GM18498 (cell line): Measurements from ENCODE around the gene CBARP.
"Not testable (repeated sequence)": the region's sequence is repeated elsewhere in the genome, so short reads cannot be mapped to it uniquely, and the experiment has no call there.

ENCODE experiments used
- ATAC-seq: cut with Tn5 transposase; IDR thresholded peaks from one replicate; pipeline ENCODE4 v1.9.1; 2021; ENCODE audit warnings: mild to moderate bottlenecking, moderate library complexity; ENCODE audit not compliant: unreplicated experiment

Gene CBARP

GRCh38 chr19:1214862-1215731 is 22.7 kb downstream of the CBARP start:
- ATAC-seq: no peak

GRCh38 chr19:1214299-1214861 is 23.4 kb downstream of the CBARP start:
- no peak for ATAC-seq

GRCh38 chr19:1213391-1214286 is 24.2 kb downstream of the CBARP start:
- no peak for ATAC-seq

GRCh38 chr19:1211494-1212234 is 26.1 kb downstream of the CBARP start:
- ATAC-seq: no peak

GRCh38 chr19:1210227-1210538 is 27.6 kb downstream of the CBARP start:
- ATAC-seq: no peak

GRCh38 chr19:1208830-1209229 is 29.0 kb downstream of the CBARP start:
- not testable (repeated sequence) for ATAC-seq

- ATAC-seq: no peak
These were observed 30.8 kb downstream of the CBARP start for GRCh38 chr19:1206864-1207450.

GRCh38 chr19:1206150-1206863 is 31.5 kb downstream of the CBARP start:
- ATAC-seq: no peak

- peak; percentile 89 for ATAC-seq
These were observed 32.4 kb downstream of the CBARP start, which contains the start of gene STK11 for GRCh38 chr19:1205114-1206099. STK11 (plus strand) TSS chr19:1205778; CDS start chr19:1206914, 1,136 bp downstream.

GRCh38 chr19:1200614-1201013 is 37.2 kb downstream of the CBARP start:
- not testable (repeated sequence) for ATAC-seq

- ATAC-seq: no peak
These were observed 38.3 kb downstream of the CBARP start for GRCh38 chr19:1199531-1199930.

GRCh38 chr19:1189419-1189818 is 48.4 kb downstream of the CBARP start:
- ATAC-seq: no peak

GRCh38 chr19:1183543-1184172 is 54.1 kb downstream of the CBARP start:
- no peak for ATAC-seq

- ATAC-seq: no peak
These were observed 55.1 kb downstream of the CBARP start for GRCh38 chr19:1182727-1183126.

GRCh38 chr19:1182068-1182467 is 55.7 kb downstream of the CBARP start:
- ATAC-seq: no peak

- ATAC-seq: no peak
These were observed 56.2 kb downstream of the CBARP start for GRCh38 chr19:1181606-1182005.
